Left ventricle myocardium inferior (tissue), 1 donor: ENCODE measurements around the gene SLC5A6. TPM values are rescaled to one million over a fixed set of nuclear protein-coding genes. Genes with fewer than 3 reads are reported as not detected.

Experiments used
- DNase-seq: peaks from one replicate; pipeline ENCODE4 v3.0.0-alpha.2; 2020
- H3K27ac ChIP-seq: fragments of 200-600 bp; replicated peaks from 2 replicates; pipeline ENCODE4 v1.8.0; 2021
- H3K27me3 ChIP-seq: fragments of 200-600 bp; 2 replicates; pipeline ENCODE4 v1.8.0; 2021; ENCODE audit warnings: low read depth
- H3K36me3 ChIP-seq: fragments of 200-600 bp; 2 replicates; pipeline ENCODE4 v1.8.0; 2021
- H3K4me1 ChIP-seq: fragments of 200-600 bp; 2 replicates; pipeline ENCODE4 v1.8.0; 2021
- H3K4me3 ChIP-seq: fragments of 200-600 bp; 2 replicates; pipeline ENCODE4 v1.8.0; 2021; ENCODE audit warnings: mild to moderate bottlenecking, moderate library complexity
- H3K9me3 ChIP-seq: fragments of 200-600 bp; replicated peaks from 2 replicates; pipeline ENCODE4 v1.8.0; 2021
- intact Hi-C: fragments of 100-400 bp; cut with micrococcal nuclease; formaldehyde crosslinking; loops from one replicate; pipeline ENCODE4 v1.11.0; 2022
- total RNA-seq: library from RNA; stranded (reverse); fragmentation: NEBNext Ultra II Directional; extraction: Animal tissue kit (Norgen Biotek cat#: 25700); gene quantifications from one replicate; pipeline ENCODE4 v1.2.1, GENCODE V29; 2021
- TF ChIP-seq, protein P1 (sequence below): fragments of 200-600 bp; IDR thresholded peaks from 2 replicates; pipeline ENCODE4 v1.8.0; 2021; ENCODE audit warnings: antibody characterized with exemption, mild to moderate bottlenecking, borderline replicate concordance
- donor health status: DM: no; HTN: yes; CAD: no; lungs with severe emphysema.

The SLC5A6 gene
- total RNA-seq, 1 donor from 2014 or later: 12.0 TPM

DNA sequence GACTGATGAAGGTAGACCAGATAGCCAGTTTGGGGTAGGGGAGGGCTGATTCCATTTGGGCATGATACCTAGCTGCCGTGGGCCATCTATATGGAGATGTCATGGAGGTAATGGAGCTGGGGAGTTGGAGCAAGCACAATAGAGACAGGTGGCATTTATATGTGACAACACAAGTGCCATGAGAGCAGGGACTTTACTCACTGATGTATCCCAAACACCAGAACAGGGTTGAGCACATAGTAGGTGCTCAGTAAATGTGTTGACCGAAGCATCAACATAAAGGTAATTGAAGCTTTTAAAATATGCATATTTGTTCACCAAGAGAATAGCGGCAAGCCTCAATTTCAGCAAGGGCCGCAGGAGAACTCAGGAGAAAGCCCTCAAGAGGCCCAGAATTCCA lies 35.8 kb upstream of the SLC5A6 start:
- peaks cover 34% of the 10 kb centered on the region for H3K27me3 ChIP-seq
- peaks cover 42% of the 10 kb centered on the region for H3K4me1 ChIP-seq
- TF ChIP-seq, protein P1, sequence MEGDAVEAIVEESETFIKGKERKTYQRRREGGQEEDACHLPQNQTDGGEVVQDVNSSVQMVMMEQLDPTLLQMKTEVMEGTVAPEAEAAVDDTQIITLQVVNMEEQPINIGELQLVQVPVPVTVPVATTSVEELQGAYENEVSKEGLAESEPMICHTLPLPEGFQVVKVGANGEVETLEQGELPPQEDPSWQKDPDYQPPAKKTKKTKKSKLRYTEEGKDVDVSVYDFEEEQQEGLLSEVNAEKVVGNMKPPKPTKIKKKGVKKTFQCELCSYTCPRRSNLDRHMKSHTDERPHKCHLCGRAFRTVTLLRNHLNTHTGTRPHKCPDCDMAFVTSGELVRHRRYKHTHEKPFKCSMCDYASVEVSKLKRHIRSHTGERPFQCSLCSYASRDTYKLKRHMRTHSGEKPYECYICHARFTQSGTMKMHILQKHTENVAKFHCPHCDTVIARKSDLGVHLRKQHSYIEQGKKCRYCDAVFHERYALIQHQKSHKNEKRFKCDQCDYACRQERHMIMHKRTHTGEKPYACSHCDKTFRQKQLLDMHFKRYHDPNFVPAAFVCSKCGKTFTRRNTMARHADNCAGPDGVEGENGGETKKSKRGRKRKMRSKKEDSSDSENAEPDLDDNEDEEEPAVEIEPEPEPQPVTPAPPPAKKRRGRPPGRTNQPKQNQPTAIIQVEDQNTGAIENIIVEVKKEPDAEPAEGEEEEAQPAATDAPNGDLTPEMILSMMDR: no peak
- peaks cover 9% of the 10 kb centered on the region for H3K36me3 ChIP-seq
- intact Hi-C loops: no loop called here
- no peak overlapping the region for H3K4me3 ChIP-seq
- DNase-seq: no peak
- H3K9me3 ChIP-seq: no peaks in the 10 kb centered on the region
- H3K27ac ChIP-seq: no peak overlapping the region

DNA sequence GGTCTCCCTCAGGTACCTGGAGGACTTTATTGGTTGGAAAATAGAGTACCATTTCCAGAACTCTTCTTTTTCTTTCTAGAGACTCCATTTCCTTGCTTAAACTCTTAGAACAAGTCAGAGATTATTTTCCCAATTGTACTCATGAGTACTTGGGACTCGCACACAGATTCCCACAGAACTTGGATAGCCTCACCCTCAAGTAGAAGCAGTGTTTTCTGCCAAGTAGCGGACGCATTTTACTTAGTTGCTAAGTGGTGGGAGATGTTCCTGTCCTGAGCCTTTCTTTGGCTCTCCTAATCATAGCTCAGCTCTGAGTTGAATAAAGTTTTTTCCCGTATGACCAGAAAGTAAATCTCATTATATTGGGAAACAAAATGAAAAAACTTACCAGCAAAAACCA lies 33.6 kb upstream of the SLC5A6 start:
- intact Hi-C loops: no loop called here
- Histone ChIP-seq H3K4me3 (no peak overlapping the region), H3K9me3 (no peaks in the 10 kb centered on the region), H3K27me3 (peaks cover 11% of the 10 kb centered on the region), H3K4me1 (peaks cover 48% of the 10 kb centered on the region), H3K27ac (no peak overlapping the region), H3K36me3 (peaks cover 32% of the 10 kb centered on the region)
- no peak for DNase-seq
- TF ChIP-seq, protein P1: no peak

DNA sequence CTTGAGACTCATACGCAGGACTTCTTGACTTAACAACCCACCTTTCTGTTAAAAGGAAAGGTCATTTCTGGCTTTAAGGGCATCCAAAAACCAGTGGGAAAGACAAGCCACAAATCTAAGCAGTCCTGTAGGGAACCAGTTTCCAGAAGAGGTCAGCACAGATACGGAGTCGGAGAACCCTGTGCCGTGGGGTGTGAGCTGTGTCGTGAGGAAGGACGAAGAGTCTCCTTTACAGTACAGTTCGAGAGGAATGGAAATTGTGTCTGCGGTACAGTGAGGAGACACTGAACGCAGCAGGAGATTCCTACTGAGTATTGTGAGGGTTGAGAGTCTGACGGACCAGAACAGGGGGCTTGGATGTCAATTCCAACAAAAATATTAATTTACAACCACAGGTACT lies 33.0 kb upstream of the SLC5A6 start:
- Histone ChIP-seq H3K27ac (no peak overlapping the region), H3K4me1 (peaks cover 43% of the 10 kb centered on the region), H3K36me3 (peaks cover 37% of the 10 kb centered on the region), H3K9me3 (no peaks in the 10 kb centered on the region), H3K4me3 (no peak overlapping the region), H3K27me3 (peaks cover 6% of the 10 kb centered on the region)
- DNase-seq: no peak
- intact Hi-C loops: no loop called here
- TF ChIP-seq, protein P1: no peak

DNA sequence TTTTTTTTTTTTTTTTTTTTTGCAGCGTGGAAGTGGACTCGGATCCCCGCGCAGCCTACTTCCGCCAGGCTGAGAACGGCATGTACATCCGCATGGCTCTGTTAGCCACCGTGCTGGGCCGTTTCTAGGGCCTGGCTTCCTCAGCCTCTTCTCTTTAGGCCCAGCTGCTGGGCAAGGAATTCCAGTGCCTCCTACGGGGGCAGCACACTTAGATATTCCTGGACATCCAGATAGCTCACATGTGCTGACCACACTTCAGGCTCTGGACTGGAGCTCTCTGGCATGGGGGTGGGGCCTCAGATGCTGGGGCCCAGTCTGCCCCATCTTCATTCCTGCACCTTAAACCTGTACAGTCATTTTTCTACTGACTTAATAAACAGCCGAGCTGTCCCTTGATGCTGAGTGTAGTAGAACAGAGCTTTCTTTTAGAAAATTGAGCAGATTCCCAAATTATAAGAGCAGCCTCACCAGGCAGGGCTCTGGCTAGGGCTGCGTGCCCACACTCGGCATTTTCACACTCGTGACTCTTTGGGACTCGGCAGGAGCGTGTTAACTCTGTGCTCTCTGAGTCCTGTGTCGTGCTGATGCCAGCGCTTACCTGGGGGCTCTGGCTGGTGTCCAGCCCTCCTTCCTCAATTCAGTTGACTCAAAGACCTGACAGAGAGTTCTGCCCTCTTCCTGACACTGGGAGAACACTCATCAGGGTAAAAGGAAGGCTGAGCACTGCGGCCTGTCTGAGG lies 31.5 kb upstream of the SLC5A6 start:
- DNase-seq: no peak
- Histone ChIP-seq H3K36me3 (peaks cover 53% of the 10 kb centered on the region), H3K27ac (peak overlapping the region; percentile 59), H3K4me1 (peaks cover 39% of the 10 kb centered on the region), H3K27me3 (no peaks in the 10 kb centered on the region), H3K9me3 (no peaks in the 10 kb centered on the region), H3K4me3 (no peak overlapping the region)
- TF ChIP-seq, protein P1: no peak
- intact Hi-C loops: no loop called here

DNA sequence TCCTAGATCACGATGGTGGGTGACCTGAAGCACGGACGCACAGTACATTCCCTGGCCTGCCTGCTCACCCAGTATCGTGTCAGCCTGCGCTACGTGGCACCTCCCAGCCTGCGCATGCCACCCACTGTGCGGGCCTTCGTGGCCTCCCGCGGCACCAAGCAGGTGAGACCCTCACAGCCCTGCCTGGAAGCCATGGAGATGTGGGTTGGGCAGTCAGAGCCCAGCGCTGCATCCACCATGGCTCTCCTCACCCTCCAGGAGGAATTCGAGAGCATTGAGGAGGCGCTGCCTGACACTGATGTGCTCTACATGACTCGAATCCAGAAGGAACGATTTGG lies 30.5 kb upstream of the SLC5A6 start:
- Histone ChIP-seq H3K36me3 (peaks cover 62% of the 10 kb centered on the region), H3K27me3 (no peaks in the 10 kb centered on the region), H3K4me3 (no peak overlapping the region), H3K27ac (peak overlapping the region; percentile 59), H3K4me1 (peaks cover 39% of the 10 kb centered on the region), H3K9me3 (no peaks in the 10 kb centered on the region)
- TF ChIP-seq, protein P1: no peak
- intact Hi-C loops: no loop called here
- DNase-seq: no peak
